NOMO-1 treated with dmso at 0.1 percent for 144 hours (cell line): ENCODE results near the gene TMEM178A.
"Not testable (repeated sequence)": the region's sequence is repeated elsewhere in the genome, so short reads cannot be mapped to it uniquely, and the experiment has no call there.

Experiments used
- DNase-seq: peaks from one replicate; lab custom pipeline; 2025; ENCODE audit not compliant: unreplicated experiment; lab: John Stamatoyannopoulos, UW

Gene TMEM178A

GRCh38 chr2:39647104-39647765, 18.5 kb upstream of the TMEM178A start:
- no peak for DNase-seq

- DNase-seq: no peak
Observed at GRCh38 chr2:39648580-39648979, 17.1 kb upstream of the TMEM178A start.

GRCh38 chr2:39649511-39649910, 16.2 kb upstream of the TMEM178A start:
- no peak for DNase-seq

- no peak for DNase-seq
Observed at GRCh38 chr2:39650468-39650867, 15.2 kb upstream of the TMEM178A start.

- not testable (repeated sequence) for DNase-seq
Observed at GRCh38 chr2:39656215-39656614, 9.5 kb upstream of the TMEM178A start.

GRCh38 chr2:39657287-39657937, 8.3 kb upstream of the TMEM178A start:
- no peak for DNase-seq

GRCh38 chr2:39658371-39658770, 7.3 kb upstream of the TMEM178A start:
- DNase-seq: no peak

- no peak for DNase-seq
Observed at GRCh38 chr2:39659765-39660611, 5.7 kb upstream of the TMEM178A start.

- no peak for DNase-seq
Observed at GRCh38 chr2:39660612-39661236, 5.0 kb upstream of the TMEM178A start.

- no peak for DNase-seq
Observed at GRCh38 chr2:39661826-39662225, 3.9 kb upstream of the TMEM178A start.

GRCh38 chr2:39663187-39663930, 2.4 kb upstream of the TMEM178A start:
- no peak for DNase-seq

GRCh38 chr2:39664232-39664887, 1.4 kb upstream of the TMEM178A start:
- DNase-seq: no peak

GRCh38 chr2:39664888-39665591, 677 bp upstream of the TMEM178A start:
- no peak for DNase-seq

- DNase-seq: no peak
Observed at GRCh38 chr2:39666491-39667101, 879 bp downstream of the TMEM178A start.

- DNase-seq: no peak
Observed at GRCh38 chr2:39667104-39667885, 1.6 kb downstream of the TMEM178A start.

- no peak for DNase-seq
Observed at GRCh38 chr2:39667886-39668276, 2.2 kb downstream of the TMEM178A start.

- DNase-seq: no peak
Observed at GRCh38 chr2:39668576-39669080, 2.9 kb downstream of the TMEM178A start.

- no peak for DNase-seq
Observed at GRCh38 chr2:39671604-39672003, 5.9 kb downstream of the TMEM178A start.
